A204.1 (cell line): Measurements from ENCODE around the gene RTP1.
"Not testable (repeated sequence)": the region's sequence is repeated elsewhere in the genome, so short reads cannot be mapped to it uniquely, and the experiment has no call there.

Experiments
- FAIRE-seq: peaks from 2 replicates; lab custom pipeline; 2012; peaks lifted over from hg19 to GRCh38; lab: Jason Lieb, UNC

The RTP1 gene

GRCh38 chr3:187198490-187198889, 1.2 kb downstream of the RTP1 start:
- no peak for FAIRE-seq

- FAIRE-seq, result not testable (repeated sequence)
These were observed 2.3 kb downstream of the RTP1 start for GRCh38 chr3:187199463-187200050.

GRCh38 chr3:187205683-187206082, 8.4 kb downstream of the RTP1 start:
- no peak for FAIRE-seq

GRCh38 chr3:187207062-187207461, 9.8 kb downstream of the RTP1 start:
- FAIRE-seq, result no peak

- FAIRE-seq, result no peak
These were observed 10.3 kb downstream of the RTP1 start for GRCh38 chr3:187207624-187208023.

GRCh38 chr3:187208159-187208558, 10.9 kb downstream of the RTP1 start:
- no peak for FAIRE-seq

- no peak for FAIRE-seq
These were observed 12.2 kb downstream of the RTP1 start for GRCh38 chr3:187209491-187209890.

GRCh38 chr3:187210091-187210490, 12.8 kb downstream of the RTP1 start:
- FAIRE-seq, result no peak

- no peak for FAIRE-seq
These were observed 13.4 kb downstream of the RTP1 start for GRCh38 chr3:187210545-187211327.

- no peak for FAIRE-seq
These were observed 14.4 kb downstream of the RTP1 start for GRCh38 chr3:187211532-187212195.

- FAIRE-seq, result no peak
These were observed 14.9 kb downstream of the RTP1 start for GRCh38 chr3:187212196-187212545.

GRCh38 chr3:187212705-187213104, 15.4 kb downstream of the RTP1 start:
- FAIRE-seq, result no peak

GRCh38 chr3:187213616-187214015, 16.3 kb downstream of the RTP1 start:
- FAIRE-seq, result no peak

- FAIRE-seq, result no peak
These were observed 18.2 kb downstream of the RTP1 start for GRCh38 chr3:187215460-187215859.

- no peak for FAIRE-seq
These were observed 25.5 kb downstream of the RTP1 start for GRCh38 chr3:187222801-187223200.

GRCh38 chr3:187223799-187224198, 26.5 kb downstream of the RTP1 start:
- no peak for FAIRE-seq

GRCh38 chr3:187227658-187228258, 30.5 kb downstream of the RTP1 start:
- no peak for FAIRE-seq

- FAIRE-seq, result no peak
These were observed 31.5 kb downstream of the RTP1 start for GRCh38 chr3:187228740-187229139.

GRCh38 chr3:187230011-187230410, 32.7 kb downstream of the RTP1 start:
- no peak for FAIRE-seq

- FAIRE-seq, result no peak
These were observed 39.7 kb downstream of the RTP1 start for GRCh38 chr3:187236962-187237361.

GRCh38 chr3:187237741-187238140, 40.5 kb downstream of the RTP1 start:
- no peak for FAIRE-seq

- FAIRE-seq, result no peak
These were observed 41.0 kb downstream of the RTP1 start for GRCh38 chr3:187238239-187238638.

- FAIRE-seq, result not testable (repeated sequence)
These were observed 41.5 kb downstream of the RTP1 start for GRCh38 chr3:187238835-187239234.
